ENCODE data around the gene KANK3. TPM values are rescaled to one million over a fixed set of nuclear protein-coding genes. Genes with fewer than 3 reads are reported as not detected.
"Not testable (repeated sequence)": the region's sequence is repeated elsewhere in the genome, so short reads cannot be mapped to it uniquely, and the experiment has no call there.

The KANK3 gene
- polyA plus RNA-seq, 5 donors = 13.0 to 26.5 (median 16.8) TPM

GRCh38 chr19:8373867-8374813 is 31.1 kb upstream of the KANK3 start:
- no peak for DNase-seq

DNA sequence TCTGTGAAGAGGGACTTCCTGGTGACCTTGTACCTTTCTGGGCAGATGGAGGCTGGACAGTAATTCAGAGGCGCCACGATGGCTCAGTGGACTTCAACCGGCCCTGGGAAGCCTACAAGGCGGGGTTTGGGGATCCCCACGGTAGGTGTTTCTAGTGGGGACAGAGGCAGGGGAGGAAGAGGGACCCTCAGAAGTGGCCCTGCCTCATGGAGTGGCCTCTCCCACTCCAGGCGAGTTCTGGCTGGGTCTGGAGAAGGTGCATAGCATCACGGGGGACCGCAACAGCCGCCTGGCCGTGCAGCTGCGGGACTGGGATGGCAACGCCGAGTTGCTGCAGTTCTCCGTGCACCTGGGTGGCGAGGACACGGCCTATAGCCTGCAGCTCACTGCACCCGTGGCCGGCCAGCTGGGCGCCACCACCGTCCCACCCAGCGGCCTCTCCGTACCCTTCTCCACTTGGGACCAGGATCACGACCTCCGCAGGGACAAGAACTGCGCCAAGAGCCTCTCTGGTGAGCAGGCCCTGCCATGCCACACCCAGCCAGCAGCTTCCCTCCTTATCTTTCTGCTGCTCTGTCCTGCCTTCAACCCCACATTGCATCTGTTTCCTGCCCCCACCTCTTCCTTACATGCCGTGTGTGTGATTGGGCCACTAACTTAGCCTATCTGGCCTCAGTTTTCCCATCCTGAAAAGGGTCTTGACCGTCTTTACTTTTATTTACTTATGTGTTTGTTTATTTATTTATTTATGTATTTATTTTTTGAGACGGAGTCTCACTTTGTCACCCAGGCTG is 28.1 kb upstream of the KANK3 start:
- no peak for DNase-seq

GRCh38 chr19:8370176-8371010 is 27.3 kb upstream of the KANK3 start:
- DNase-seq = no peak

DNA sequence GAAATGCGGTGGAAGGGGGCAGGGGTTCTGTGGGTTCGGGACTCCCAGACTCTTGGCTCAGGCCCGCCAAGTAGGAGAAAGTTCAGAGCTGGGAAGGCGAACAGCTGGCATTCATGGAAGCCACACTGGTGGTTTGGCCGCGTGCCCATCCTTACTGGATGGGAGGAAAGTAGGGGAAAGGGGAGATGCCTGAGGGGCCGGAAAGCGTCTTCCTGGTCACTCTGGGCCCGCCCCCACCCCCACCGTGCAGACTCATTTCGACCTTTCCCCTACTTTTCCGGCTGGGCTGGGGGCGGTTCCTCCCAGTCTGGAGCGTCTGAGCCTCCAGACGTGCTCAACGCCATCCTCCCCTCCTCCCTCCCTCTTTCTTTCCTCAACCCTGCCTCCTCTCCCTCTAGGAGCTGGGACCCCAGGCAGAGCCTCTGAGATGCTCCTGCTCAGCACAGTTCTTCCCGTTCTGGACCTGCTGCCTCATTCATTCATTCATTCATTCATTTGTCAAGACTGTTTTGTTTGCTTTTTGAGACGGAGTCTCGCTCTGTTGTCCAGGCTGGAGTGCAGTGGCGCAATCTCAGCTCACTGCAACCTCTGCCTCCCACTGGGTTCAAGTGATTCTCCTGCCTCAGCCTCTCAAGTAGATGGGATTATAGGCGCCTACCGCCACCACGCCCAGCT is 24.4 kb upstream of the KANK3 start:
- peak; percentile 94 to 96 for DNase-seq

DNA sequence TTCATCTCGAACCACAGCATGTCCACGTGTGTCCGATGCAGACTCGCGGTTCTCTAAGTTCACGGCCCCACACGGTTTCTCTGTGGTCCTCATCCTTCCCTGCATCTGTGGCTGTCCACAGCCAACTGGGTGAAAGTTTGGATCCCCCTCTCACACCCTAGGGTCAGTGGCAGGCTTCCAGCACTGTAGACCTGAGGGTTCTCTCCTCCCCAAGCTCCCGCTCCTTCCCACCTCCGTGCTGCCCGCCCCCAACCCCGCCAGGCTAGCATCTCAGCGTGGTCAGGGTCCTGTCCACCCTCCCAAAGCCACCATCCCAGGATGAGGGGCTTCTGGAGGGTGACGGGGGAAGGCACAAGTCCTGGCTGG is 23.9 kb upstream of the KANK3 start:
- no peak for DNase-seq

GRCh38 chr19:8366121-8366581 is 23.1 kb upstream of the KANK3 start:
- DNase-seq = no peak

DNA sequence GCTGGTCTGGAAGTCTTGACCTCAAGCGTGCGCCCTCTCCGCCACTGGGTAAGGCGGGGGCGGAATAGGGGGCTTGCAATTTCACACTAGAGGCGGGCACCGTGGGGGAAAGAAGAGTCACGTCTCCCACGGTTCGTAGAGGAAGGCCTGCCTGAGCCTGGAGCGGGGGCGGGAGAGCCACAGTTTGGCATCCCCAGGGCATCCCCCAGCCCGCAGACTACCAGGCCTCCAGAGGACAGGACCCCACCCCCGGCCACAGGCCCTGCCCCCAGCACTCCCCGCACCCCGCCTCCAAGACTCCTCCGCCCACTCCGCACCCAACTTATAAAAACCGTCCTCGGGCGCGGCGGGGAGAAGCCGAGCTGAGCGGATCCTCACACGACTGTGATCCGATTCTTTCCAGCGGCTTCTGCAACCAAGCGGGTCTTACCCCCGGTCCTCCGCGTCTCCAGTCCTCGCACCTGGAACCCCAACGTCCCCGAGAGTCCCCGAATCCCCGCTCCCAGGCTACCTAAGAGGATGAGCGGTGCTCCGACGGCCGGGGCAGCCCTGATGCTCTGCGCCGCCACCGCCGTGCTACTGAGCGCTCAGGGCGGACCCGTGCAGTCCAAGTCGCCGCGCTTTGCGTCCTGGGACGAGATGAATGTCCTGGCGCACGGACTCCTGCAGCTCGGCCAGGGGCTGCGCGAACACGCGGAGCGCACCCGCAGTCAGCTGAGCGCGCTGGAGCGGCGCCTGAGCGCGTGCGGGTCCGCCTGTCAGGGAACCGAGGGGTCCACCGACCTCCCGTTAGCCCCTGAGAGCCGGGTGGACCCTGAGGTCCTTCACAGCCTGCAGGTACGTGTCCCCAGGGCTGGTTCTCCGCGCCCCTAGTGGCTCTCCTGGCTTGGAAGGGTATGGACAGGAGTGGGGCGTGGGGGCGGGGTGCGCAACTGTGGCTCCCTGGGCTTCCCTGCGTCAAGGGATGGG is 21.0 kb upstream of the KANK3 start, which contains the start of gene ANGPTL4:
Gene ANGPTL4 (plus strand): TSS at position 353 of the 969 bp plus-strand sequence. CDS start 167 bp downstream, at position 520.
- peak in 1 of 2 donors; percentile 34 for DNase-seq

DNA sequence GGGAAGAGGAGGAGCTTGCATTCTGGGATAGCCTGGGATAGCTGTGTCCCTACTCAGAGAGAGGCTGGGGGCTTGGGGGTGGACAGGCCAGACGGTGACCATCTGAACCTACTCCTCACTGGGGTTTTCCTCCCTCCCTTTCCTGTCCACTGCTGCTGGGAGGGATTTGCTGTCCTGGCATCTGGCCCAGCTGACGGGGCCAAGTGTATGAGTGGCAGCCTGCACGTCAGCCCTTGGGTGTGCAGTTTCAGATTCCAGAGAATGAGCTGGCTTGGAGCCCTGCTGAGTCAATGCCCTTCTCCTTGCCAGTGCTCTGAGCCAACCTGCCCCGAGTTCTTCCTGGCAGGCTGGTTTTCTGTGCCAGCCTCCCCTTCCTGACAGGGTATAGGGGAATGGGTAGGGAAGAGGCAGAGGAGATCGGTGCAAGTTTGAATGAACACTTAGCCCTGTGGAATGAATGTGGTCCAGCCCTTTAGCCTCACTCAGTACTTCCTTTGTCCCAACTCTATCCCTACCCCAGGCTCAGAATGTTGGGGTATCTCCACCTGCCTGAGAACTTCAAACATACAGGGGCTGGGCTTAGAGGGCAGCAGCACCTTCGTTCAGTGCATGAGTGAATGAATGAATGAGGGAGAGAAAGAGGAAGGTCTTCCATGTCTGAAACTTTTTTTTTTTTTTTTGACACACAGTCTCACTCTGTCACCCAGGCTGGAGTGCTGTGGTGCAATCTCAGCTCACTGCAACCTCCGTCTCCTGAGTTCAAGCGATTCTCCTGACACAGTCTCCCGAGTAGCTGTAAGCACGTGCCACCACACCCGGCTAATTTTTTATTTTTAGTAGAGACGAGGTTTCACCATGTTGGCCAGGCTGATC is 19.1 kb upstream of the KANK3 start:
- DNase-seq = peak; percentile 90 to 91

DNA sequence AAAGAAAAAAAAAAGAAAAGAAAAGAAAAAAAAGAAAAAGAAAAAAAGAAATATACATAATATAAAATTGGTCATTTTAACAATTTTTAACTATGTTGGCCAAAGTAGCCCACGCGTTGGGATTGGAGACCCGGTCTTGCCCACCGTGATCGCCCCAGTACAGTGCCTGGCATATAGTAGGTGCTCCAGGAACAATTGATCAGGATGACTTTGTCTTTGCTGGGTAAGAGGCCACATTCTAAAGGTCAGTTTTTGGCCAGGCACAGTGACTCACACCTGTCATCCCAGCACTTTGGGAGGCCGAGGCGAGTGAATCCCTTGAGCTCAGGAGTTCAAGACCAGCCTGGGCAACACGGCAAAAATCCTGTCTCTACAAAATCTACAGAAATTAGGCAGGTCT is 17.1 kb upstream of the KANK3 start:
- DNase-seq = no peak

DNA sequence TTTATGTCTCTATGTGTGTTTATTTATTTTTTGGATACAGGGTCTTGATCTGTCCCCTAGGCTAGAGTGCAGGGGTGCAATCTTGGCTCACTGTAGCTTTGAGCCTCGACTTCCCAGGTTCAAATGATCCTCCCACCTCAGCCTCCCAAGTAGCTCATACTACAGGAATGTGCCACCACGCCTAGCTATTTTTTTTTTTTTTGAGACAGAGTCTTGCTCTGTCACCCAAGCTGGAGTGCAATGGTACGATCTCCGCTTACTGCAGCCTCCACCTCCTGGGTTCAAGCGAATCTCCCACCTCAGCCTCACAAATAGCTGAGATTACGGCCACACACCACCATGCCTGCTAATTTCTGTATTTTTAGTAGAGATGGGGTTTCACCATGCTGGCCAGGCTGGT is 15.9 kb upstream of the KANK3 start:
- no peak for DNase-seq

DNA sequence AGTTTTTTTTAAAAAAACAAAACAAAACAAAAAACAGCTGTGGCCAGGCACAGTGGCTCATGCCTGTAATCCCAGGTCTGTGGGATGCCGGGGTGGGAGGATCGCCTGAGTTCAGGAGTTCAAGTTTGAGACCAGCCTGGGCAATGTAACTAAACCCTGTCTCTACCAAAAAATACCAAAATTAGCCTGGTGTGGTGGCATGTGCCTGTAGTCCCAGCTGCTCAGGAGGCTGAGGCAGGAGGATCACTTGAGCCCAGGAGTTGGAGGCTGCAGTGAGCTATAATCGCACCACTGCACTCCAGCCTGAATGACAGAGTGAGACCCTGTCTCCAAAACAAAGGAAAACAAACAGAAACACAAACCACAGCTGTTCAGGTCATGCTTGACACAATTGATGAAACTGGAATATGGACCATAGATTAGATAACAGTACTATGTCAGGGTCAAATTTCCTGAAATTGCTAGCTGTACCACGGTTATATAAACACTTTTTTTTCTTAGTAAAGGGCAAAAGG is 14.0 kb upstream of the KANK3 start:
- no peak for DNase-seq

DNA sequence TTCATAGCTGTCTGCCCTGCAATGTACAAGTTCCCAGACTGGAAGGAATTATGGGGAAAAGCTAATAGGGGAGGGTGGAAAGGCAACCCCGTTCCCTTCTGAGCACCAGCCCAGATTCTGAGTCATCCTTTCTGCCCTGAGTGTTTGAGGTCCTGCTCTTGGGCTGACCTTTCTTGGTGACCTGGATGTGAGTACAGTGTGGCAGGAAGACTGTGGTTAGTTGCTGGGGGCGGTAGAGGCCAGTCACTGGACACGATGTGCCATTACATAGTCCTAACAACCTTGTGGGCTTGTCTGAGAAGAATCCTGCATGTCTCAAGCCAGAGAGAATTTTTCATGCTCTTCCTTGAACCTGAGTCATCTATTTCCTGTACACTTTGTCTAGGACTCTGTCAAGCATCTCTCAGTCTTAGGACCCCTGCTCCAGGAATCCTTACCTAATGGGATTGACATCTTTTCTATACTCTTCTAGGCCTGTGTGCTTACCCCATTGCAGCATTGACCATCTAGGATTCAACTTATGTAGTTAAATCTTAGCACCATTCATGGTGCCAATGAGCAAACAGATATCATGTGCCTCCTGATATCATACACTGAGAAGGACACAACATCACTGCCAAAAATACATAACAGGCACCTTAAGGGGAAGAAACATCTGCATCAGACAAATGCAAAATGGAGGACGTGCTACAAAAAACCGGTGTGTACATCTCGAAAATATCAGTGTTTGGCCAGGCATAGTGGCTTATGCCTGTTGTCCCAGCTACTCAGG is 12.8 kb upstream of the KANK3 start:
- DNase-seq = no peak

- not testable (repeated sequence) for DNase-seq
Measured at GRCh38 chr19:8352845-8353244, 9.8 kb upstream of the KANK3 start.

GRCh38 chr19:8352134-8352827 is 9.2 kb upstream of the KANK3 start:
- no peak for DNase-seq

DNA sequence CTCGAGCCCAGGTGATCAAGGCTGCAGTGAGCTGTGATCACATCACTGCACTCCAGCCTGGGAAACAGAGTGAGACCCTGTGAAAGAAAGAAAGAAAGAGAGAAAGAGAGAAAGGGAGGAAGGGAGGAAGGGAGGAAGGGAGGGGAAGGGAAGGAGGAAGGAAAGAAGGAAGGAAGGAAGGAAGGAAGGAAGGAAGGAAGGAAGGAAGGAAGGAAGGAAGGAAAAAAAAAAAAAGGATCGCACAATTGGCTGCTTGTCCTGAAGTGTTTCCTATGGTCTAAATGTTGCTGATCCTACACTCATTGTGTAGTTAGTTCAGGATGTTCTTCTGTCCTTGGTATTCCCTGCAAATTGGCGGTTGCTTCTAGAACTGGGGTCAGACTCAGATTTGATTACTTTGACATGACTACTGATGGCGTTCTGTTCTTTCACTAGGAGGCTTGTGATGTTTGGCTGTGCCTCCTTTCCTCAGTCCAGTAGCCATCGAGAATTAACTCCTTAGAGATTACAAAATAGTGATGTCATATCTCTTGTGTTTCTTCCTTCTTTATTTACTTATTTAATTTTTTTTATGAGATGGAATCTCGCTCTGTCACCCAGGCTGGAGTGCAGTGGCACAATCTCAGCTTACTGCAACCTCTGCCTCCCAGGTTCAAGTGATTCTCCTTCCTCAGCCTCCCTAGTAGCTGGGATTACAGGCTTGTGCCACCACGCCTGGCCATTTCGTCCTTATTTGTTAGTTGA is 6.7 kb upstream of the KANK3 start:
- not testable (repeated sequence) for DNase-seq

GRCh38 chr19:8343483-8343844 is 402 bp upstream of the KANK3 start:
- no peak for DNase-seq

- no peak for DNase-seq
Measured at GRCh38 chr19:8342316-8342683, 762 bp downstream of the KANK3 start.

All from right lung (tissue), 5 donors.